Cardiac fibroblast (primary cell): Measurements from ENCODE around the gene PRKACA.
A peak's percentile ranks its signal among the peaks of the same experiment; 100 is the strongest.

Experiments used
- DNase-seq, 2 donors: peaks; one replicate each; pipeline versions ENCODE4 v3.0.0 to v3.0.0-alpha.2; 2010; ENCODE audit warnings: low read depth in 2 of 2
- H3K4me3 ChIP-seq, 2 donors: replicated peaks in 1 of 2; 1 replicate in 1 of 2; 2 replicates in 1 of 2; pipeline ENCODE4 v1.5.1; 2011; ENCODE audit warnings: low read depth in 2 of 2, low read length in 2 of 2, mild to moderate bottlenecking in 2 of 2, moderate library complexity in 1 of 2
- TF ChIP-seq, protein P1 (sequence below): IDR thresholded peaks from one replicate; pipeline ENCODE4 v1.5.1; 2011; ENCODE audit warnings: low read depth, mild to moderate bottlenecking, low read length, inconsistent platforms

Gene PRKACA

DNA sequence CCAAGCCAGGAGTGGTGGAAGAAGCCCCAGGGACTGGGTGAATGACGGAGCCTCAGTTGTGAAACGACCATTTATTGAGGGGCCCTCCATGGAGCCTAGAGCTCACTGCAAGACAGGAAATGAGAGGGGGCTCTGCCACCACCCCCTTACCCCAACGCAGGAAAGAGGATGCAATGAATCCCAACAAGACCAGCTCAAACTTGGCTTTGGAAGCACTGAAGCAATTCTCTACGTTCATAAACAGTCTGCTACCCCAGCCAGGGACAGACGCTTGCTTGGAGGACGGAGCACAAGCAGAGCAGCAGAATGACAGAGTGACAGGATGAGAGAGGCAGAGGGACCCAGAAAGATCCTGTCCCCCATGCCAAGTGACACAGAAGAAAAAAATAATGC is 1.0 kb downstream of the PRKACA start:
- TF ChIP-seq, protein P1, sequence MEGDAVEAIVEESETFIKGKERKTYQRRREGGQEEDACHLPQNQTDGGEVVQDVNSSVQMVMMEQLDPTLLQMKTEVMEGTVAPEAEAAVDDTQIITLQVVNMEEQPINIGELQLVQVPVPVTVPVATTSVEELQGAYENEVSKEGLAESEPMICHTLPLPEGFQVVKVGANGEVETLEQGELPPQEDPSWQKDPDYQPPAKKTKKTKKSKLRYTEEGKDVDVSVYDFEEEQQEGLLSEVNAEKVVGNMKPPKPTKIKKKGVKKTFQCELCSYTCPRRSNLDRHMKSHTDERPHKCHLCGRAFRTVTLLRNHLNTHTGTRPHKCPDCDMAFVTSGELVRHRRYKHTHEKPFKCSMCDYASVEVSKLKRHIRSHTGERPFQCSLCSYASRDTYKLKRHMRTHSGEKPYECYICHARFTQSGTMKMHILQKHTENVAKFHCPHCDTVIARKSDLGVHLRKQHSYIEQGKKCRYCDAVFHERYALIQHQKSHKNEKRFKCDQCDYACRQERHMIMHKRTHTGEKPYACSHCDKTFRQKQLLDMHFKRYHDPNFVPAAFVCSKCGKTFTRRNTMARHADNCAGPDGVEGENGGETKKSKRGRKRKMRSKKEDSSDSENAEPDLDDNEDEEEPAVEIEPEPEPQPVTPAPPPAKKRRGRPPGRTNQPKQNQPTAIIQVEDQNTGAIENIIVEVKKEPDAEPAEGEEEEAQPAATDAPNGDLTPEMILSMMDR = no peak
- DNase-seq = no peak
- H3K4me3 ChIP-seq = peak overlapping the region; percentile 80 to 95

DNA sequence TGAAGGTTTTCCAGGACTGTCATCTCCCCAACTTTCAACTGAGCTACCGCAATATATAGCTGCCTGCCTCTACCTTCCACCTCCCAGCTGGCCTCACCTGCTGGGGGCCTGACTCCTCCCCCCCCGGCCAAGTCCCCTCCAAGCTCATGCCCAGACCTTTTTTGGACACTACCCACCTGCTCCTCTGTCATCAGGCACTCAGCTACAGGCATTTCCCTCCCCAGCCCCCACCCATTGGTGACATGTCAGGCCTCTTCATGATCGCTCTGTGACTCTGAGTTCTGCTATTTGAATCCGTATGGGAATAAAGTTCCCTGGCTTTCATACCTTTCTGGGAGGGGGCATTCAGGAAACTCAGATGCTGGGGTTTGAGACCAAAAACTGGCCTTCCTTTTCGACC is 1.8 kb downstream of the PRKACA start:
- no peak for DNase-seq
- TF ChIP-seq, protein P1 = no peak
- H3K4me3 ChIP-seq = no peak overlapping the region

DNA sequence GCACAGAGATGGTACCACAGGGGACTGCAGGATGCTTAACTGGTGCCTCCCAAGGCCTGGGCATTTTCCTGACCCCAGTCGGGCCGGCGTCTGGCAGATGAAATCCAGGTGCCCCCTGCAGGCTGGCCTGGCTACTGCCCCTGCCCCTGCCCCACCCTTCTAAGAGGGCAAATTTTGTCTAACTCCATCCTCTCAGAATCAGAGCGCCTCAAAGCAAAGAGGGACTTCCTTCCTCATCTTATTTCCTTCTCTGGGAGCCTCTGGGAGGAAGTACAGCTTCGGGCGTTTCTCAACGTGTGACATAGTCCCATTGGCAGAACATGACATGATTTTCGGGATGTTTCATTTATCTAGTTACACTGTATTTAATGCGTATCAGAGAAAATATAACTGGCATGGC is 2.7 kb downstream of the PRKACA start:
- H3K4me3 ChIP-seq = no peak overlapping the region
- TF ChIP-seq, protein P1 = peak; percentile 70
- peak; percentile 40 to 51 for DNase-seq

DNA sequence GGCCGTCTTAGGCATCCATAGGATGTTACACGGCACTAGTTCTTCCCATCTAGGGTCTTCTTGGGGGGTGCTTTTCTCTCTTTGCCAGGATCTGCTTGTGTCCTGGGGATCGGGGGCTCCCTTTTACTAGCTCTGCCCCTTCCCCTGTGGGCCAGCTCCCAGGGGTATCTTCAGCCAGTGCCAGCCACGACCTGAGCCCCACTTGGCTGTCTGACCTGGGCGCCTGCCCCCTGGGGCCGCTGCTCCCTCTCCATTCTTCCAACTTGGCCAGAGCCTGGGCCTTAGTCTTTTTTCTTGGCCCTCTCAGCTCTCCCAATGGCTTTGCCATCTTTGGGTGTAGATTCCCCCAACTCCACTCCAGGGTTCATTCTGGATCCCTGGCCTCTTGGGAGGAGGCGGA is 3.1 kb downstream of the PRKACA start:
- no peak overlapping the region for H3K4me3 ChIP-seq
- DNase-seq = no peak
- TF ChIP-seq, protein P1 = no peak

DNA sequence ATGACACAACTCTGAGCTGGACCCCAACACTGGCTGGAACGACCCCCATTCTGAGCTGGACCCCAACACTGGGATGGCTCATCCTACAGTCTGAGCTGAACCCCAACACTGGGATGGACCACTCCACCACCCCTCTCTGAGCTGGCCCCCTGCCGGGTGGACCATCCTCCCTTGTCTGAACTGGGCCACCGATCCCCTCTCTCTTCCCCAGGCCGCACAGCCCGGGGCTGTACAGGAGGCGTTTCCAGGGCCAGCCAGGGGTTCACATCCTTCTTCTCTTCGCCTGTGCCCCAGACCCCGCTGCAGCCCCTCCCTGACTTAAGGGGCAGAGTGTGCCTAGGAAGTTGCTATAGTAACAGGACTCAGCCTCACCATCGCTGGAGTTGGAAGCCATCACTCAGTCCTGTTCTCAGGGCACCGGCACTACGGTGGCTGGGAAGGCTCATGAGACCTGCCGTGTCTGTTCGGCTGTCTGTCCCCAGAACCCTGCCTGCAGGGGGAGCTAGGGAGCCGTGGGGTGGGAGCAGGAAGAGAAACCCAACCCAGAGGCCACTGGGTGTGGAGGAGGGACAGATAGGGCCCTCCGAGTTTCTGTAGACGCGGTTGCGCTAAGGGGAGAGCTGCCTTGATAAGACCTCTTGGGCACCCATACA is 3.7 kb downstream of the PRKACA start:
- no peak overlapping the region for H3K4me3 ChIP-seq
- TF ChIP-seq, protein P1 = peak; percentile 25
- DNase-seq = no peak

DNA sequence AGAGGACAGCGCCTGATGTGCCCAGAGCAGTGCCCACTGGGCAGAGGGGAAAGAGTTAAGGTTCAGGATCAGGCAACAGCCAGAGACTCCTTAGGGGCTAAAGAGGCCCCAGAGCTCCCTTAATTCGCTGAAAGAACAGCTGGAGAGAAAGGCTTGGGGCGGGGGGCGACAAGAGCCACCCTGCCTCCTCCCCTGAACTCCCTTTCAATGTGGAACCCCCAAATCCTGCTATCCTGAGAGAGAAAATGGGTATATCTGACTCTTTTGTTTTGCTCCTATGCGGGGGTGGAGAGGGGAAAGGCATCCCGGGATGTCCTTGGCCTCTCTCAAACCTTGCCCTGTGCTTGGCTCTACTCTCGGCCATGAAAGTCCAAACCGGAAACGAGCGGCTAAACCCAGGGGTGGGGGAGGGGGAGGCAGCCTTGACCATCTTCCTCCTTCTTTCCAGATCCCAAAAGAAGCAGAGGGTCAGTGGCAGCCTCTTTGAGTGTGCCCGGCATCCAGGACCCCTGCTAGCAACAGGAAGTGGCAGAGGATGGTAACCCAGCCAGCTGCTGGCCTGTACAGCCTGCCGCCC is 4.7 kb downstream of the PRKACA start:
- peak in 1 of 2 donors; percentile 51 for DNase-seq
- peak overlapping the region; percentile 3 to 14 for H3K4me3 ChIP-seq
- TF ChIP-seq, protein P1 = no peak
